OCI-LY1 (cell line): ENCODE results near the gene PHKA1.
"Not testable (repeated sequence)": the region's sequence is repeated elsewhere in the genome, so short reads cannot be mapped to it uniquely, and the experiment has no call there.

Experiments used
- H2AFZ ChIP-seq: fragments of 200-600 bp; sonication (generic), shearing (Covaris generic); 2 replicates; pipeline ENCODE4 v1.6.0; 2014; ENCODE audit warnings: antibody characterized with exemption, mild to moderate bottlenecking, low read length
- H3F3A ChIP-seq: fragments of 200-600 bp; sonication (generic), shearing (Covaris generic); 2 replicates; pipeline ENCODE4 v1.6.0; 2014; ENCODE audit warnings: mild to moderate bottlenecking, antibody characterized with exemption, low read length, moderate library complexity; ENCODE audit not compliant: insufficient read depth
- H3K27ac ChIP-seq: fragments of 200-600 bp; sonication (generic); 2 replicates; pipeline ENCODE4 v1.5.1; 2014; ENCODE audit warnings: low read length, mixed run types, mild to moderate bottlenecking, low read depth; ENCODE audit not compliant: poor library complexity, severe bottlenecking
- H3K27me3 ChIP-seq: fragments of 200-600 bp; sonication (generic); 2 replicates; pipeline ENCODE4 v1.6.0; 2014; ENCODE audit warnings: antibody characterized with exemption, mild to moderate bottlenecking, low read length, moderate library complexity; ENCODE audit not compliant: insufficient read depth
- H3K36me3 ChIP-seq: fragments of 200-600 bp; sonication (generic); 2 replicates; pipeline ENCODE4 v1.6.1; 2014; ENCODE audit warnings: mild to moderate bottlenecking, antibody characterized with exemption, low read length, moderate library complexity, mixed read lengths; ENCODE audit not compliant: insufficient read depth
- H3K4me1 ChIP-seq: fragments of 200-600 bp; sonication (generic); 2 replicates; pipeline ENCODE4 v1.5.1; 2014; ENCODE audit warnings: mild to moderate bottlenecking, low read length, moderate library complexity; ENCODE audit not compliant: insufficient read depth, severe bottlenecking
- H3K4me2 ChIP-seq: fragments of 200-600 bp; sonication (generic), shearing (Covaris generic); 2 replicates; pipeline ENCODE4 v1.6.1; 2014; ENCODE audit warnings: low read length
- H3K4me3 ChIP-seq: fragments of 200-600 bp; sonication (generic); 2 replicates; pipeline ENCODE4 v1.5.1; 2014; ENCODE audit warnings: low read length, low read depth, mild to moderate bottlenecking, mixed read lengths; ENCODE audit not compliant: poor library complexity, severe bottlenecking
- H3K79me2 ChIP-seq: fragments of 200-600 bp; shearing (Covaris generic); 2 replicates; pipeline ENCODE4 v1.6.1; 2016; ENCODE audit warnings: mixed run types, low read length, mixed read lengths; ENCODE audit not compliant: insufficient read depth
- H3K9ac ChIP-seq: fragments of 200-600 bp; sonication (generic), shearing (Covaris generic); 2 replicates; pipeline ENCODE4 v1.6.1; 2014; ENCODE audit warnings: mild to moderate bottlenecking, low read length, mixed read lengths
- H3K9me2 ChIP-seq: fragments of 200-600 bp; sonication (generic), shearing (Covaris generic); 2 replicates; pipeline ENCODE4 v1.6.1; 2014; ENCODE audit warnings: low read depth, mild to moderate bottlenecking, low read length, mixed read lengths
- H3K9me3 ChIP-seq: fragments of 200-600 bp; shearing (Covaris generic); 2 replicates; pipeline ENCODE4 v1.6.1; 2014; ENCODE audit warnings: low read length, mixed read lengths
- H4K20me1 ChIP-seq: fragments of 200-600 bp; sonication (generic), shearing (Covaris generic); 2 replicates; pipeline ENCODE4 v1.6.0; 2016; ENCODE audit warnings: mild to moderate bottlenecking, low read length; ENCODE audit not compliant: insufficient read depth
- CTCF ChIP-seq: fragments of 200-600 bp; sonication (generic), shearing (Covaris generic); IDR thresholded peaks from 2 replicates; pipeline ENCODE4 v1.5.1; 2017; ENCODE audit warnings: mild to moderate bottlenecking, antibody characterized with exemption, low read length, moderate library complexity, mixed read lengths
- EZH2 ChIP-seq: fragments of 200-600 bp; sonication (generic), shearing (Covaris generic); IDR thresholded peaks from 2 replicates; pipeline ENCODE4 v1.8.0; 2017; ENCODE audit warnings: borderline replicate concordance, mixed run types, mild to moderate bottlenecking, antibody characterized with exemption, low read length, moderate library complexity, mixed read lengths

The PHKA1 gene

GRCh38 chrX:72569786-72570185, 144.3 kb downstream of the PHKA1 start:
- TF ChIP-seq CTCF (no peak), EZH2 (no peak)
- Histone ChIP-seq H3K9ac (no peak overlapping the region), H4K20me1 (no peaks in the 10 kb centered on the region), H3K4me1 (peaks cover 10% of the 10 kb centered on the region), H3K9me3 (no peaks in the 10 kb centered on the region), H3F3A (no peaks in the 10 kb centered on the region), H3K4me3 (no peak overlapping the region), H3K27ac (no peak overlapping the region), H3K4me2 (no peak overlapping the region), H3K9me2 (no peaks in the 10 kb centered on the region), H3K27me3 (no peaks in the 10 kb centered on the region), H2AFZ (no peak overlapping the region), H3K36me3 (peaks cover 32% of the 10 kb centered on the region), H3K79me2 (no peaks in the 10 kb centered on the region; the same call in 1 of the 2 replicates)

GRCh38 chrX:72568406-72569092, 145.6 kb downstream of the PHKA1 start:
- Histone ChIP-seq H3K4me2 (no peak overlapping the region), H3K9me2 (no peaks in the 10 kb centered on the region), H3K27ac (no peak overlapping the region), H3F3A (no peaks in the 10 kb centered on the region), H3K9me3 (no peaks in the 10 kb centered on the region), H2AFZ (no peak overlapping the region), H3K4me3 (no peak overlapping the region), H3K4me1 (peaks cover 10% of the 10 kb centered on the region), H4K20me1 (no peaks in the 10 kb centered on the region), H3K27me3 (no peaks in the 10 kb centered on the region), H3K36me3 (peaks cover 39% of the 10 kb centered on the region), H3K9ac (no peak overlapping the region), H3K79me2 (no peaks in the 10 kb centered on the region; the same call in 1 of the 2 replicates)
- no peak for TF ChIP-seq EZH2
- TF ChIP-seq CTCF = no peak

- no peaks in the 10 kb centered on the region for H3K27me3 ChIP-seq
Observed at GRCh38 chrX:72566448-72566847, 147.7 kb downstream of the PHKA1 start.

GRCh38 chrX:72559655-72560054, 154.5 kb downstream of the PHKA1 start:
- H3K4me3 ChIP-seq, H3F3A ChIP-seq, H3K4me1 ChIP-seq, H3K27me3 ChIP-seq, H2AFZ ChIP-seq, H4K20me1 ChIP-seq, H3K79me2 ChIP-seq, H3K4me2 ChIP-seq, H3K27ac ChIP-seq, H3K9me3 ChIP-seq, H3K36me3 ChIP-seq, H3K9ac ChIP-seq, H3K9me2 ChIP-seq: not testable (repeated sequence)

More at GRCh38 chrX:72566448-72566847, 147.7 kb downstream of the PHKA1 start:
- Histone ChIP-seq H3K4me3 (no peak overlapping the region), H3K9me2 (no peaks in the 10 kb centered on the region), H3K9ac (no peak overlapping the region), H3K4me2 (no peak overlapping the region), H3K4me1 (no peaks in the 10 kb centered on the region), H3K27ac (no peak overlapping the region), H4K20me1 (no peaks in the 10 kb centered on the region), H3F3A (no peaks in the 10 kb centered on the region), H3K9me3 (no peaks in the 10 kb centered on the region), H3K36me3 (peaks cover 39% of the 10 kb centered on the region), H3K79me2 (no peaks in the 10 kb centered on the region), H2AFZ (no peak overlapping the region)
- TF ChIP-seq EZH2 (no peak), CTCF (no peak)
